AML-193 (cell line): ENCODE measurements around the gene PCNT.

Source experiments
- DNase-seq, 2 experiments: peaks; one replicate each; lab custom pipeline; 2025; lab: John Stamatoyannopoulos, UW

PCNT gene

DNA sequence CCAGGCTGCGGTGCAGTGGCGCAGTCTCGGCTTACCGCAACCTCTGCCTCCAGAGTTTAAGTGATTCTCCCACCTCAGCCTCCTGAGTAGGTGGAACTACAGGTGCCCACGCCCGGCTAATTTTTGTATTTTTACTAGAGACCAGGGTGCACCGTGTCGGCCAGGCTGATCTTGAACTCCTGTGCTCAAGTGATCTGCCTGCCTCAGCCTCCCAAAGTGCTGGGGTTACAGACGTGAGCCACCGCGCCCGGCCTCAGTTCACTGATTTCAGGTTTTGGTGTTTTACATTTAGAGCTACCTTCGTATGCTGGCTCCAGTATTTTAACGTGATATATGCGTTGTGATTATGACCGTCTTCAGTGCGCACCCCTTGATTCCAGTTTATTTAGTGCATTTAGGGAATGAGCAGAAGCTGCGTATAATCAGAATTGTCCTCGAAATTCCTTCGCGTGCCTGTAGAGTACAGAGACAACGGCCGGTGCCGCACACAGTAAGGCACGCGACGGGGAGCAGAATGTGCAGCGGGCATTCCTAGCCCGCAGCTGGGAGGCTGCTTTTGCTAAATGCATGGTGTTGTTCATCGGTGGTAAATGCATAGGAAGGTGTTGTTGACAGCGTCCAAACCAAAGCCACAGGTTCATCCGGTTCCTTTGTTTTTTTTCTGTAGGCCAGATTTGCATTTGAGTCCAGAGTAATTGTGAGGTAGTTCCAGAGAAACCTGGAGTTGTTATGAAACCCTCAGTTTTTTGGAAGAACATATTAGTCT, 85.9 kb downstream of the PCNT start:
- no peak for DNase-seq

DNA sequence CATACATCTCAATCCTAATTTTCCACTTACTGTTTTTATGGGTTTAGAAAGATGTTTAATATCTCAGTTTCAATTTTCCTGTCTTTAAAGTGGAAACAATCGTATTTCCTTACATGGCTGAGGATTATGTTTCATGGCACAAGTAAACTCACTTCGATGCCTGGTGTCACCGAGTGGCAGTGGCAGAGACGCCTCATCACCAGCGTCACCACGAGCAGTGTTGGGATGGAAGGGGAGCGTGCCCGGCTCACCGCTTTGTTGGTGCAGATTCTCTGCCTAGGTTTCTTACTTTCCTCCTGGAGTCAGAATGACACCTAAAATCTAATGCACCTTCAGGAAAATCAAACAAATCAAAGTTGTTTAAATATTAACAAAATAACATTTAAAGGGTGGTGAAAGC, 86.6 kb downstream of the PCNT start:
- DNase-seq = no peak

DNA sequence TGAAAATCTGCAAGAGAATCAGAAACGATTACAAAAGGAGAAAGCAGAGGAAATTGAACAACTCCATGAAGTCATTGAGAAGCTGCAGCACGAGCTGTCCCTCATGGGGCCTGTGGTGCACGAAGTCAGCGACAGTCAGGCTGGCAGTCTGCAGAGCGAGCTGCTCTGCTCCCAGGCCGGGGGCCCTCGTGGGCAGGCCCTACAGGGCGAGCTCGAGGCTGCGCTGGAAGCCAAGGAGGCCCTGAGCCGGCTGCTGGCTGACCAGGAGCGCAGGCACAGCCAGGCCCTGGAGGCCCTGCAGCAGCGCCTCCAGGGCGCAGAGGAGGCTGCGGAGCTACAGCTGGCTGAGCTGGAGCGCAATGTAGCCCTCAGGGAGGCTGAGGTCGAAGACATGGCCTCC, 87.3 kb downstream of the PCNT start:
- DNase-seq = no peak

DNA sequence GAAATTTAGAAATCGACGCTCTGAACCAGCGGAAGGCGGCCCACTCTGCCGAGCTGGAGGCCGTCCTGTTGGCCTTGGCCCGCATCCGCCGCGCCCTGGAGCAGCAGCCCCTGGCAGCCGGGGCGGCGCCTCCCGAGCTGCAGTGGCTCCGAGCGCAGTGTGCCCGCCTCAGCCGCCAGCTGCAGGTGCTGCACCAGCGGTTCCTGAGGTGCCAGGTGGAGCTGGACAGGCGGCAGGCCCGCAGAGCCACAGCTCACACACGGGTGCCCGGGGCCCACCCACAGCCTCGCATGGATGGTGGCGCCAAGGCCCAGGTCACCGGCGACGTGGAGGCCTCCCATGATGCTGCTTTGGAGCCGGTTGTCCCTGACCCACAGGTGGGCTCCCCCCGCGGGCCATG, 87.7 kb downstream of the PCNT start:
- no peak for DNase-seq

DNA sequence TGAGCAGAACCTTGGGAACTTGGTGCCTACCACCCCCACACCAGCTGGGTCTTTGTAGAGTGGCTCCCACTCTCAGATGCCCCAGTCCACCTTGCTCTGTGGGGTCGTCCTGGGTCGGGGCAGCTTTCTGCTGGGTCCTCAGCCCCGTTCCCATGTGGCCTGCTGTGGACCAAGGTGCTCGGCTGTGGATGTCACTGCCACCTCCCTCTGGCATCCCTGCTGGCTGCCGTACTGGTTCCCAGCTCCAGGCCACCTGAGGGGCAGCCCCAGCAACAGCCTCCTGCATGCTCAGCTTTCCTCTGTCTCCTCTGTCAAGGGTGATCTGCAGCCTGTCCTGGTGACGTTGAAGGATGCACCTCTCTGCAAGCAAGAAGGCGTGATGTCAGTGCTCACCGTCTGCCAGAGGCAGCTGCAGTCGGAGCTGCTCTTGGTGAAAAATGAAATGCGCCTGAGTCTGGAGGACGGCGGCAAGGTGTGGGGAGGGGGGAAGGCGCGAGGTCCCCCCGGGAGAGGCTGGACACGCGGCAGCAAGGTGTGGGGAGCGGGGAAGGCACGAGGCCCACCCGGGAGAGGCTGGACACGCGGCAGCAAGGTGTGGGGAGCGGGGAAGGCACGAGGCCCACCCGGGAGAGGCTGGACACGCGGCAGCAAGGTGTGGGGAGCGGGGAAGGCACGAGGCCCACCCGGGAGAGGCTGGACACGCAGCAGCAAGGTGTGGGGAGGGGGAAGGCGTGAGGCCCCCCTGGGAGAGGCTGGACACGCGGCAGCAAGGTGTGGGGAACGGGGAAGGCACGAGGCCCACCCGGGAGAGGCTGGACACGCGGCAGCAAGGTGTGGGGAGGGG, 88.8 kb downstream of the PCNT start:
- DNase-seq = no peak

DNA sequence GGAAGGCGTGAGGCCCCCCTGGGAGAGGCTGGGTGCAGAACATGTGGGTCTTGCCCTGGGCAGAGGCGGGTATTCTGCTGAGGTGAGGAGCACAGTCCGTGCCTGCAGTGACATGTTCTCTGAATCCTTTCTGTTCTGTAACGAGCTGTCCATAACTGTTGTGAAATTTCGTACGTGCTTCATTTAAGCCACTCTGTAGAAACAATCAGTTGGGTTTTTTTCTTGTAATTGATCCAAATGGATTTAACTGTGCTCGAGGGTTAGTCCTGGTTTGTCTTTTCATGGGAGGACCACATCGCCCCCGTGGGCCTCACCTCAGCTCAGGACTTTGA, 89.4 kb downstream of the PCNT start:
- no peak for DNase-seq

DNA sequence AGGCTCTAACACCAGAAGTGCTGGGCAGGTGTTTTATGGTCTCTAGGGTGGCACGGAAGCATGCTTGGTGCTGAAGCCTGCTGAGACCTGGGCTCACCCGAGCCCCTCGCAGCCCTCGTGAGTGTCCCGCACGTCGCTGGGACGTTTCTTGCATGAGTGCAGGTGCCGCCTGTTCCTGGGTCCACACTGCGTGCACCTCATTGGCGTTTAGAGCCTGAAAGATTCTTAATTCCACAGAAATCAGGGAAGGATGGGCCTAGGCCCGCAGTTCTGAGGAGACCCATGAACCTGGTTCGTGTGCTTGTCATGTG, 91.0 kb downstream of the PCNT start:
- DNase-seq = no peak

DNA sequence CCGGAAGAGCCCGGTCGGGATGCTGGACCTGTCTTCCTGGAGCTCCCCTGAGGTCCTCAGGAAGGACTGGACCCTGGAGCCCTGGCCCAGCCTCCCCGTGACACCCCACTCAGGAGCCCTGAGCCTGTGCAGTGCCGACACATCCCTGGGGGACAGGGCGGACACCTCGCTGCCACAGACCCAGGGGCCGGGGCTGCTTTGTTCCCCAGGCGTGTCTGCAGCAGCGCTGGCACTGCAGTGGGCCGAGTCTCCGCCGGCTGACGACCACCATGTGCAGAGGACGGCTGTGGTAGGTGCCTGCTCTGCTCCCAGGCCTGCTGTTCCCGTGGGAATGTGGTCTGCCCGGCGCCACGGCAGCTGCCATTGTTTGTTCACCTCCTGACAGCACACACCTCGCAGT, 92.6 kb downstream of the PCNT start:
- no peak for DNase-seq

DNA sequence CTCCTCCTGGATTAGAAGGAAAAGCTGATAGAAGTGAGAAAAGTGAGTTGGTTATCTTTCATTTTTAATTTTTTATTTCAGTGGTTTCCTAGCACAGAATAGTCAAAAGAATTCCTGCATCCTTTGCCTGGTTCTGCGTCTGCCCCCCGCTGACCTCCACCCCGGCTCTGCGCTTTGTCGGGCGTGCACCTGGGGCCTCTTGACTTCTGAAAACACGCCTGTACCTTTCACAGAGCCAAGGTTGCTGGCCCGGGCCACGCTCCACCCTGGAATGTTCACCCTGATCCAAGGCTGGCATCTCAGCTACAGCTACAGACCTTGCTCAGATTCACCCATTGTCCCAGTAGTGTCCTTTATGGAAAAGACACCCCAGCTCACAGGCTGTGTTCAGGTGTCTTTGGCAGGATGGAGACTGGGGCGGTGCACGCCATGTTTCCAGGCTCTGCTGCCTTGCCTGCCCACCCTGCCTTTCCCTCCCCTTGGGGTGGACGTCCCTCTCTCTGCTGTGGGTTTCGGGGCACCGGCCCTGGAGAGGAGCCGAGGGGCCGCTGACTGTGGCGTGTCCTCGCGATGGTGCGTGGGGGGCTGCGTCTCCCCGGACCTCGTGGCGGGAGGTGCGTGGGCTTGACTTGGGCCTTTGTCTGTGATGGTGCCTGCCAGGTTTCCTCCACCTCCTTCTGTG, 94.5 kb downstream of the PCNT start:
- DNase-seq = no peak

DNA sequence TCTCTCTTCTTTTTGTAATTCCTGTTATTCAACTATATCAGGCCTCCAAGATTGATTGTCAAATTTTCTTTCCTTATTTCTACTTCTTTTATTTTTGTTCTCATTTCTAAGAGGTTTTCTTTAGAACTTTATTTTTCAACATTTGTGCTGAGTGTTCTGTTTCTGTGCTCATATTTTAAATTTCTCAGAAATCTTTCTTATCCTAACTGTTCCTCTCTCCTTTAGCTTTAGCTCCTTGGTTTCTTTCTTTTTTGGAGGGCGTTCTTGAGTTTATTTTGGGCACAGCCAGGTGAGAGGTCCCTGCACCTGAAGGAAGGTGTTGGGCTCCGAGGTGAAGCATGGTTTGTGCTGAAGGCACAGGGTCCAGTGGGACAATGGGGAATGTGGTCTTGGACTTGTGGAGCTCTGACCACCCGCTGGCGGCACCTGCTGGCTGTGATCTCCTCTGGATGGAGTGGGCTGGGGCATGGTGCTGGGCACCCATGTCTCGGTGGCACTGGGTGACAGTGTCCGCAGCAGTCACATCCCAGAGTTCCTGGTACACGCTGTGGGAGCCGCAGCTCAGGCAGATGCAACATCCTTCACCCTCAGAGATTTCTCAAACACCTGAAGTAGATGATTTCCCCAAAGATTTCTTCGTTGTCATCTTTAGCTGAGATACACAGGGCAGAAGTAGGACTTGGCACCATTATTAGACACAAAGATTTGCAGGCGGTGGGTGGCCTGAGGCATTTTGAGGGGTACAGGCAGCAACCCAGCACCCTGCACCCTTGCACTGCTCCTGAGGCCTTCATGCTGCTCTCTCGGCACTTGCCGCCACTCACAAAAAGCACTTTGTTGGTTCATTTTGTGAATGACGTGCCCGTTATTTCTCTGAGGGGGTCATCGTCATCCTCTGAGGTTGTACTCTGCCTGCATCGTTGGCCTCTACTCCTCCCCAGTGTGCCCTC, 96.6 kb downstream of the PCNT start:
- no peak for DNase-seq

DNA sequence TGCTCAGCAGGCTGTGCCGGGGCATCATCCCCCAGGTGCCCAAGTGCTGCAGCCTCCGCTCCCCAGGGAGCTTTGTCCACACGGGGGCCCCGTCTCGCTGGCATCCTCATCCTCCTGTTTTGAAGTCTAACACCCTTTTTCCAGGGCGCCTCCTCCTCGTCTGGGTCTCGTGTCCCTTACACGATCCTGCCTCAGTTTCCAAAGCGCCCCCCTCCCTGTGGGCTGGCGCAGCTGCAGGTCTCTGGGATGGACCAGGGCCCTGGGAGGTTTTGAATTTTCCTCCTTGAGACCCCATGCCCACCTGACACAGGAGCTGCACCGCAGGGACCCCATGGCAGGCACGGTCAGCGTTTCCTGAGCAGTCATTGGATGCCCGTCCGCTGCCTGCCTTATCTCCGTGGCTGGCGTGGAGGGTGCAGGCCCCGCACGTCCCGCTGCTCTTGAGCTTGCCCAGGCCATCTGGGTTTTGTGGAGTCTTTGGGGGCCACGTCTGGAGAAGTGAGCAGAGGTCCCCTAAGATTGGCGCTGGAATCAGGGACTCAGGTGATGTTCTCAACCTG, 97.3 kb downstream of the PCNT start:
- DNase-seq = no peak

DNA sequence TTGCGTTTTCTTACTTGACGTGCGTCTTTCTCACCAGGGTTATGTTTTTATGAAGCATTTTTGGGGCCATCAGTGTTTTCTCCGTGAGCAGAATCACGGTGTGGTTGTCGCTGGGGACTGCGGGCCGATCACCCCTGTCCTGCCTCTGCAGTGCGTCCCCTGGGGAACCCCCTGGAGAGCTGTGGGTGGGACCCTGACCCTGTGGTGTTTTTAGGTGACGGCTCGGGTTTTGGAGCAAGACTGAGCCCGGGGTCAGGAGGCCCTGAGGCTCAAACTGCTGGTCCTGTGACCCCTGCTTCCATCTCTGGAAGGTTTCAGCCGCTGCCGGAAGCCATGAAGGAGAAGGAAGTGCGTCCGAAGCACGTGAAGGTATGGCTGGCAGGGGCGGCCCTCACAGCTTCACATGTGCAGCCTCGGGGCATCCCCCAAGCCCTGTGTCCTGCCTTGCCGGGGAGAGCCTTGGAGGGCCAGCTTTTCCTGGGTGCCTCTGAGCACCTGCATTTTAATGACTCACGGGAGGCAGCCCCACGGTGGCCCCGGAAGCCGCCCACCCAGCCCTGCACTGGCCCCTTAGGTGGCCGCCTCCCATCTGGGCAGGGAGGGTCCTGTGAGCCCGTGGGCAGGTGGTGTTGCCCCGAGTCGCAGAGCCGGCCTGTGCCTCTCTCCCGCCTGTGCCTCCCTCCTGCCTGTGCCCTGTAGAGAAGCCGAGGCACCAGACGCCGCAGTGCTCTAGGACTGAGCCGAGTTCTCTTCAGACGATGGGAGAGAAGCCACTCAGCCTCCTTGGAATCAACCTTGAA, 98.0 kb downstream of the PCNT start:
- DNase-seq = no peak

DNA sequence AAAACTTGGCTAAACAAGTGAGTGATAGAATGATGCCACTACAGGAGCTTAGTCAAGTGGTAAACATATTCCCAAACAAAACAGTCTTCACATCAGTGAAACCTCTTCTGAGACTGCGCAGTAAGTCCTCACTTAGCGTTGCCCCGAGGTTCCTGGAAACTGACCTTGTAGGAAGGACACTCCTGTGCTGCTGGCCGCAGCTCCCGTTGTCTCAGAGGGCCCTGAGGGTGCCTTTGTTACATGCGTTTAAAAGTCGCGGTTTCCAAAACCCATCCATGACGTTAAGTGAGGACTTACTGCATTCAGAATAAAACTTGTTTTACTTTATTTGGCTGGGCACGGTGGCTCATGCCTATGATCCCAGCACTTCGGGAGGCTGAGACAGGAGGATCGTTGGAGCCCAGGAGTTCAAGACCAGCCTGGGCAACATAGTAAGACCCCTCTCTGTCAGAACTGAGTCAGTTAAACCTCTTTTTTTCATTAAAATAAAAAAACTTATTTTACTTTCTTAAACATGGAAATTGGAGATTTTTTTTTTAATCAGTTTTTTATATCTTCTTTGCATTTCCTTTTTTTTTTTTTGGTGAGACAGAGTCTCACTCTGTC, 98.8 kb downstream of the PCNT start:
- DNase-seq = no peak

DNA sequence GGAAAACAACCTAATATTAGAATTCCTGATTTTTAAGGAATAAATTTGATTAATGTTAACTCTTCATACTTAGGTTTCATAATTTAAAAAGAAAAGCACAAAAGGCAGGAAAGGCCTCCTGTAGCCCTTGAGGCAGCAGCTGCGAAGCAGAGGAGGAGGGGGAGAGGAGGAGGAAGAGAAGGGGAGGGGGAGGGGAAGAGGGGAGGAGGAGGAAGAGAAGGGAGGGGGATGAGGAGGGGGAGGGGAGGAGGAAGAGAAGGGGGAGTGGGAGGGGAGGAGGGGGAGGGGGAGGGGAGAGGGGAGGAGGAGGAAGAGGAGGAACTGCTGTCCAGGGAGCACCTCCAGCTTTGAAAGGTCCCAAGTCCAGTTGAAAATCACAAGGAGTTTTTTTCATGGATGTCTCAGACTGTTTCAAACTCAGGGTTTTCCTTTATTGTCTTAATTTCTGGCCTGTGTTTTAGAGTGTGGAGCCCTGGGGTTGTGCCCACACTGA, 99.6 kb downstream of the PCNT start:
- DNase-seq = no peak

DNA sequence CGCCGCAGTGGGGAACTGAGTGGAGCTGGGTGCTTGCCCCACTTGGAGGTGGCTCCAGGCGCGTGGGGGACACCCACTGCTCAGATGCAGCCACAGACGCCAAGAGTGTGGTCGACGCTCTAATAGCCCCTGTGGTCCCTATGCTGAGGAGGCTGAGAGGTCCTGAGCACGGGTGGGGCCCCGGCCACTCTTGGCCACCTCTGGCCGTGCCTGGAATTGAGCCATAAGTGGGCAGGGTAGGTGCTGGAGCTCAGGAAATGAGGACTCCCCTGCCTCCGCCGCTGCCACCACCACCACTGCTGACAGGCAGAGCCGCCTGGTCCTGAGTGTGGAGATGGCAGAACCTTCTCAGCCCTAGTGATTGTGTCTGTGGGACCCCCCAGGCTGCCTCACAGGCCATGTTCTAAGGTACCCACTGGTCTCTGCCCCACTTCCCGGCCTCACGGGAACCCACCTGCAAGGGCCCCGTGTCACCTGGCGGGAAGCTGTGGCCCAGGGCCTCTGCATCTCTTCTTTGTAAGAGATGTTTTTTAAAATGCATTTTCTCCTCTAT, 100.2 kb downstream of the PCNT start:
- no peak for DNase-seq

DNA sequence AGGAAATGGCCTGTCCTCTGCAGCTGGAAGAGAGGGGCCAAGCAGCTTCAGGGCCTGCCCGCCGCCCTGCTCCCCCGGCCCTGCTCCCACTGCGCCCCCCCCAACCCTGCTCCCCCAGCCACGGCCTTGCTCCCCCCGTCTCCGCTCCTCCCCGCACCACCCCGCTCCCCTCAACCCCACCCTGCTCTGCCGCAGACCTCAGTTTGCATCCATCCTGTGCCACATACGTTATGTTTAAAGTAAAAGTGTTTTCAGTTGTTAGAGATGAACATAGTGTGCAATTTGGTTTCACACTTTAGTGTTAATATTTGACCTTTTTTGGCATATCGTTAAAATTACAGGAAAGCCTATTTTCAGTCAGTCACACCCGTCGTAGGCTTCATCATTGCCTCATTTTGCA, 100.7 kb downstream of the PCNT start:
- no peak for DNase-seq

DNA sequence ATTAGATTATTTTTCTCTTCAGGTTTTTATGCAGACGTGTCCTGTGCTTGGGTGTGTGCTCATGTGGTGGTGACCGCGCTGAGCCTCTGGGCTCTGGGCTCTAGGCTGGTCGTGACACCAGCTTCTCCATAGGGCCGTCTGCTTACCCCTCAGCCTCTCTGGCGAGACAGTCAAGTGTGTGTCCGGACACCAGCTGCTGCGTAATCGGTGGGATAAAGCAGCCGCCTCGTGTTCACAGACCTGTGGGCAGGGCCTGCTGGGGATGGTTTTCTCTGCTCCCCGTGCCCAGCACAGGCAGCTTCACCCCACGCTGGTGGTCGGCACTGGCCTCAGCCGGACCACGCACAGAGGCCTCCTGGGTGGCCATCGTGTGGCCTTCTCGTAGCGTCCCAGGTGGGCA, 101.1 kb downstream of the PCNT start:
- no peak for DNase-seq

DNA sequence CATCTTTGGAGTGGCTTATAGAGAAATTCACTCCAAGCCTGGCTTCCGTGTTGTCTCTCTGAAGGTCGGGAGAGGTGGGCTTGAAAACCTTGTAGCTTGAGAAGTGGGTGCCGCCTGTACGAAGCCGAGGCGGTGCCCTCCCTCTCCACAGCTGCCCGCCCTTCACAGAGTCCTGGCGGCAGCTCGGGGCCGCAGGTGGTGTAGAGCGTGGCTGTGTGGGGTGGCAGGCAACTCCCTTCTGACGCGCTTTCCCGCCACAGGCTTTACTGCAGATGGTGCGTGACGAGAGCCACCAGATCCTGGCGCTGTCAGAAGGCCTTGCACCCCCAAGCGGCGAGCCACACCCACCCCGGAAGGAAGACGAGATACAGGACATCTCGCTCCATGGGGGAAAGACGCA, 101.6 kb downstream of the PCNT start:
- no peak for DNase-seq

DNA sequence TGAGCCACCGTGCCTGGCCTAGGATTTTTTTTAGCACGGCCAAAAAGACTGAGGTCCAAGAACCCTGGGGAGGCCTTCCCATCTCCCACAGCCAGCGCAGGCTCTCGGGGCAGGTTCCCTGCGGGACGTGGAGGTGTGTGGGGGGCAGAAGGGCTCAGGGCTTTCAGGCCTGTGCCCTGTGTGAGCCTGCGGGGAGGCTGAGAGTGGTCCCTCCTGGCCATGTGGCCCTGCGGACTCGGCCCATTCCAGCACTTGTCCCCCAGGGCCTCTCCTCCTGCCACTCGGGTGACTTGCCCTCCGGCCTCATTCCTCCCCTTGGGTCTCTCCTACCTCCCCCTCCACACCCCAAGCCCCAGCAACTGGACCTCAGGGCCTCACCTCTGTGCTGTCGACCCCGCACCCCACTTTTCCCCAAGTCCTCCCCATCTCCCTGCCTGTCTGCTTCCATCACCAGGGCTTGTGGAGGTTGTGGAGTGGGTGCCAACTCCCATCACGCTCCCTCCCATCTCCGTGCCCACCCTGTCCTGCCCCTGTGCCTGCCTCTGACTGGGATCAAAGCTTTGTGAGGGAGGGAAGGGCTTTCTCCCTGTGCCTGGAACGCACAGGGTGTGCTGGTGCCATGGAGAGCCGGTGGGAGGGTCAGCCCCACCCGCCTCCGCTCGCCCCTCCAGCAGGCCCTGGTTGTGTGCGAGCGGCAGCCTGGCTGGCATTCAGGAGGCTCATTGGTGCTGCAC, 102.5 kb downstream of the PCNT start:
- no peak for DNase-seq
